ENCODE results near the gene RAD51B. TPM values are rescaled to one million over a fixed set of nuclear protein-coding genes. Genes with fewer than 3 reads are reported as not detected.

Gene RAD51B
- total and polyA plus RNA-seq, 2 experiments from 2014 or later: 11.7 to 17.8 TPM

DNA sequence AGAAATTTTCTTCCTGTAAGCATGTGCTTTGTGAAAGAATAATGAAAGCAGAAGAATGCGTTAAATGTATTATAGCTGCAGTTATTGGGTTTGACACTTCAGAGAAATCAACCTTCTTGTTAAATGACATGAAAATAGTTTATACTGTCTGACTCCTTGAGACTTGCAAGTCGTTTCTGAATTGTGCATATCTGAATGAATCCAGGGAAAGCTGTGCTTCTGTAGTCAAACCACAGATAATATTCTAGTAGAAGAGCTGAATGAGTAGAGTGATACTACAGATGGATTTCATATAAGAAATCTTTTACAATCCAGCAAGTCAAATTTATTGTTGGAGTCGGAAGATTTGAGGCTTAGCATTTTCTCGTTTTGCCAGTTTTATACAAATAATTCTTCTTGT lies 343.3 kb downstream of the RAD51B start:
- H3K4me3 ChIP-seq: no peak overlapping the region
- H3K36me3 ChIP-seq: no peaks in the 10 kb centered on the region
- TF ChIP-seq, protein P1, sequence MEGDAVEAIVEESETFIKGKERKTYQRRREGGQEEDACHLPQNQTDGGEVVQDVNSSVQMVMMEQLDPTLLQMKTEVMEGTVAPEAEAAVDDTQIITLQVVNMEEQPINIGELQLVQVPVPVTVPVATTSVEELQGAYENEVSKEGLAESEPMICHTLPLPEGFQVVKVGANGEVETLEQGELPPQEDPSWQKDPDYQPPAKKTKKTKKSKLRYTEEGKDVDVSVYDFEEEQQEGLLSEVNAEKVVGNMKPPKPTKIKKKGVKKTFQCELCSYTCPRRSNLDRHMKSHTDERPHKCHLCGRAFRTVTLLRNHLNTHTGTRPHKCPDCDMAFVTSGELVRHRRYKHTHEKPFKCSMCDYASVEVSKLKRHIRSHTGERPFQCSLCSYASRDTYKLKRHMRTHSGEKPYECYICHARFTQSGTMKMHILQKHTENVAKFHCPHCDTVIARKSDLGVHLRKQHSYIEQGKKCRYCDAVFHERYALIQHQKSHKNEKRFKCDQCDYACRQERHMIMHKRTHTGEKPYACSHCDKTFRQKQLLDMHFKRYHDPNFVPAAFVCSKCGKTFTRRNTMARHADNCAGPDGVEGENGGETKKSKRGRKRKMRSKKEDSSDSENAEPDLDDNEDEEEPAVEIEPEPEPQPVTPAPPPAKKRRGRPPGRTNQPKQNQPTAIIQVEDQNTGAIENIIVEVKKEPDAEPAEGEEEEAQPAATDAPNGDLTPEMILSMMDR (IDR thresholded peaks at IDR 0.05; ENCODE audit: low read depth, low read length): no peak
- H3K27me3 ChIP-seq: no peaks in the 10 kb centered on the region
- DNase-seq (ENCODE audit: low read depth in 1 of 2, low spot score in 1 of 2): no peak
- H3K27ac ChIP-seq: no peak overlapping the region
- no peaks in the 10 kb centered on the region for H3K9me3 ChIP-seq (ENCODE audit: low read depth)
- H3K4me1 ChIP-seq (ENCODE audit: low read depth): peaks cover 5% of the 10 kb centered on the region

DNA sequence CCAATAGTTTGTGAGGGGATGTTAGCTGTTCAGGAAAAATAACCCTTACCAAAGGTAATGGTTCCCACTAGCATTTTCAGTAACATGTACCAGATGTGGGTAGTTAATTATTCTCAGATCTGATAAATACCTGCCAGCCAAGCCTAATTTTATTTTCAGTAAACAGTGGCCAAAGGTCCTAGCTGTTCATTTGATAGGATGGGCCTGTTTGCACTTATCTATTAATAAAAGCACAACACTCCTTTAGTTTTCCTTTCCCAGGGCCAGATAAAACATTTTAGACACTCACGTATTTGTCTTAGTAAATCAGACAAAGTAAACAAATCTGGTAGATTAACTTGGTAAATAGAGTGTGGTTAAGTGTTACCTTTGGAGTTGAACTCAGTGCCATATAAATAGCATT lies 345.1 kb downstream of the RAD51B start:
- Histone ChIP-seq H3K36me3 (no peaks in the 10 kb centered on the region), H3K4me3 (no peak overlapping the region), H3K9me3 (ENCODE audit: low read depth) (no peaks in the 10 kb centered on the region), H3K27me3 (no peaks in the 10 kb centered on the region), H3K4me1 (ENCODE audit: low read depth) (peaks cover 5% of the 10 kb centered on the region), H3K27ac (no peak overlapping the region)
- DNase-seq (ENCODE audit: low read depth in 1 of 2, low spot score in 1 of 2): no peak
- TF ChIP-seq, protein P1 (IDR thresholded peaks at IDR 0.05; ENCODE audit: low read depth, low read length): no peak

DNA sequence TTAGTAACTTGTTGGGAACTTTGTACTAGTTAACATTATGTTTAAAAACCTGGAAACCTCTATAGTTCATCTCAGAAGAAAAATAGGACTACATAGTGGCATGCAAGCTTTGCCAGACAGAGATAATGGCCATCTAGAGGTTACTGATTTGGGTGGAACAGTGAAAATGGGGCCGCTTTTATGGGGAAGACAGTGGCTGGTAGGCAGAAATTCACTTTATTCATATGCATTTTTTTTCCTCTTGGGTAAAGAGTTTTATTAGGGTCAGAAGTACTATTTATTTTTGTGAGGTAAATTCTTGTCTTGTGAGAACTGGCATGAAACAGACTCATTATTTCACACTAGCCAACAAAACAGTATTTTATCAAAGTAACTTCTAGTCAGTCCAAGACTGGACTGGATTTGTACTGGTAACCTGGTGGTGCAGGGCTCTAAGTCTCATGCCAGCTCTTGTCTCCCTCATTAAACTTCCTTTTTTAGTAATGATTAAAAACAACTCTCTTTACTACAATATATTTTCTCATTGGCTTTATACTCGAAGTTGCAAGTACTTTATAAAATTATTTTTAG lies 345.8 kb downstream of the RAD51B start:
- Histone ChIP-seq H3K4me1 (ENCODE audit: low read depth) (peaks cover 1% of the 10 kb centered on the region), H3K27ac (no peak overlapping the region), H3K9me3 (ENCODE audit: low read depth) (no peaks in the 10 kb centered on the region), H3K36me3 (no peaks in the 10 kb centered on the region), H3K27me3 (no peaks in the 10 kb centered on the region), H3K4me3 (no peak overlapping the region)
- TF ChIP-seq, protein P1 (IDR thresholded peaks at IDR 0.05; ENCODE audit: low read depth, low read length): no peak
- no peak for DNase-seq (ENCODE audit: low read depth in 1 of 2, low spot score in 1 of 2)

DNA sequence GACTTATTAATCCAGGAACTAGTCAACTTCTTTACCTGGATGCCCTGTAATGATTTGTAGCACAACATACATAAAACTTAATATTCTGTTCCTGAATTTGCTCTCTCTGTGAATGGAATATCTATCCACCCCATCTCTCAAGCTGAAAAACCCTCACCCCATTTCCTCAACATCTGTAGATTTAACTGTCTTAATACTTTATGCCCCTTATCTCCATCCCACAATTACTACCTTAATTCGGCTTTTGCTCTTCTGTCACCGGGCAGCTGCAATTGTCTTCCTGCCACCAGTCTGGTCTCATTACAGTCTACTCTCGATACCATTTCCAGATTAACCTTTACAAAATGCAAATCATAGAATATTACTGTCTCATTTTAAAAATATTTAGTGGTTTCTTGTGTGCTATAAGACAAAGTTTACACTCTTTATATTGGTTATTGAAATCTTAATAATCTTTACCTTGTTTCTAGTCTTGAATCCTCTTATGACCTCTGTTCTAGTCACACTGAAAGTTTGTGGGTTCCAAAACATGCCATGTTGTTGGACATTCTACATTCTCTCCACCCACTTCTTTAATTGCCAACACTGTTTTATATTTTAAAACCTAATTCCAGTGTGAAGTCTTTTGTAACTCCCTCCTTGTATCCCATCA lies 347.3 kb downstream of the RAD51B start:
- Histone ChIP-seq H3K27me3 (no peaks in the 10 kb centered on the region), H3K27ac (no peak overlapping the region), H3K4me1 (ENCODE audit: low read depth) (no peaks in the 10 kb centered on the region), H3K4me3 (no peak overlapping the region), H3K36me3 (no peaks in the 10 kb centered on the region), H3K9me3 (ENCODE audit: low read depth) (no peaks in the 10 kb centered on the region)
- TF ChIP-seq, protein P1 (IDR thresholded peaks at IDR 0.05; ENCODE audit: low read depth, low read length): no peak
- no peak for DNase-seq (ENCODE audit: low read depth in 1 of 2, low spot score in 1 of 2)

DNA sequence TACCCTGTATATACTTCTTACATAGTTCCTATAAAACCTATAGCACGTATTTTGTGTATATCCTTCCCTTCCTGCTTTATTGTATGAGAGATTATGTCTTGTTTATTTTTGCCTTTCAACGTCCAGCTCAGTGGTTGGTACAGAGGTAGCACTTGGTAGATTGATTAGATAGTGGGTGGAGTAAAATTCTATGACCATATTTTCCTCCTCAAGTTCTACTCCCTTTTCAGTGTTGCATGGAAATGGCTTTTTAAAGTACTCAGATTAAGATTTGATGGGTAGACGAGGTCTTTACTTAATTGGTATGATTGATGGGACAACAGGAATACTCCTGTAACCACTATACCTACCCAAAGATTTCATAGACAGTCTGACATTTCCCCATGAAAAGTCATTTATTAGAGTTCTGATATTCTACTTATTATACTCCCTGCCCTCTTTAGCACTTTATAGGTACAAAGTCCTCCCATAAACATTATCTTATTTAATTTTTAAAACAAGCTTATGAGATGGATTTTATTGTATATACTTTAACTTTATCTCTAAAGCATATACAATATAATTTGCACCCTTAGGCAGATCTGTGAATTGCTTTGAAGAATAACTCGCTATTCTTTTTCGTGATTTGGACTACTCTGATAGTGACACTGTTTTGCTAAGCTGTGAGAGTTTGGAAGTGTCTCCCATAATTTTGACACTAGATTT lies 348.0 kb downstream of the RAD51B start:
- no peaks in the 10 kb centered on the region for H3K36me3 ChIP-seq
- H3K4me3 ChIP-seq: no peak overlapping the region
- DNase-seq (ENCODE audit: low read depth in 1 of 2, low spot score in 1 of 2): no peak
- no peaks in the 10 kb centered on the region for H3K4me1 ChIP-seq (ENCODE audit: low read depth)
- no peaks in the 10 kb centered on the region for H3K9me3 ChIP-seq (ENCODE audit: low read depth)
- no peak overlapping the region for H3K27ac ChIP-seq
- no peaks in the 10 kb centered on the region for H3K27me3 ChIP-seq
- TF ChIP-seq, protein P1 (IDR thresholded peaks at IDR 0.05; ENCODE audit: low read depth, low read length): no peak
